ENCODE measurements around the gene MOB1B.
"Not testable (repeated sequence)": the region's sequence is repeated elsewhere in the genome, so short reads cannot be mapped to it uniquely, and the experiment has no call there.

MOB1B gene

DNA sequence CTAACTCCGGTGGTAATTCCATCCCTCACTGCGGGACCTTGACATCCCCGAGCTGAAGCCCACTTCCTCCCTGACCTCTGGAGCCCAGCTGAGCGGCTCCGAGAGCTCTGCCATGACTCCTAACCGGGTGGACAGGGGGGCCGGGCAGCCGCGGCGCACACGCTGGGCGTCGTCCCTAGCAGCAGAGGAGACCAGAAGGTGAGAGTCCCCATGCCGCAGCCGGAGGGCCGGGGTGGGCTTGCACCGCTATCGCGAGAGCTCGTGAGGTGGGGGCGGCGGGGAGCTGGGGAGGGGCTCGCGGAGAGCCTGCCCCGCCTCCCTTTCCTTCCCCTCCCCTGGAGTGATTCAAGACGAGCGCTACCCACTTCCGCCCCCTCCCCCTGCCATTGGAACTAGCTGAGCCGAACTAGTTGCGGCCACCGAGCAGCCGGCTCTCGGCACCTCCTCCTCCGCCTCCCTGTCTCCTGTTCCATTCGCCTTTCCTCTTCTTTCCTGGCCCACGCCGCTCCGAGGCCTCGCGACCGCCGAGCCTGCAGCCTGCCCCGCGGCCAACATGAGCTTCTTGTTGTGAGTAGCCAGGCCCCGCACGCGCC lies at the start of gene MOB1B:
MOB1B (plus strand) TSS at position 386 of the 593 bp plus-strand sequence; CDS start at position 554, 168 bp downstream.
- peak; percentile 95 for DNase-seq (ENCODE audit: low spot score)

DNA sequence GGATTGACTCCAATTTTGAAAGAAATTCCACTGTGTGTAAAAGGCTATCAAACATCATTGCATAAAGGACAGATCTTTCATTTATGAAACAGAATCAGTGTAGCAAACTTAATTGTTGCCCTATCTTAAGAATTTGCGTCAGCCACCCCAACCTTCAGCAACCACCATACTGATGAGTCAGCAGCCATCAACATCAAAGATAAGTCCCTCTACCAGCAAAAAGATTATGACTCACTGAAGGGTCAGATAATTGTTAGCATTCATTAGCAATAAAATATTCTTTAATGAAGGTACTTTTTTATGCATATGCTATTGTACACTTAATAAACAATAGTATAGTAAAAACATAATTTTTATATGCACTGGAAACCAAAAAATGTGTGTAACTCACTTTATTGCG lies 46.7 kb upstream of the MOB1B start:
- DNase-seq (ENCODE audit: low spot score): no peak

DNA sequence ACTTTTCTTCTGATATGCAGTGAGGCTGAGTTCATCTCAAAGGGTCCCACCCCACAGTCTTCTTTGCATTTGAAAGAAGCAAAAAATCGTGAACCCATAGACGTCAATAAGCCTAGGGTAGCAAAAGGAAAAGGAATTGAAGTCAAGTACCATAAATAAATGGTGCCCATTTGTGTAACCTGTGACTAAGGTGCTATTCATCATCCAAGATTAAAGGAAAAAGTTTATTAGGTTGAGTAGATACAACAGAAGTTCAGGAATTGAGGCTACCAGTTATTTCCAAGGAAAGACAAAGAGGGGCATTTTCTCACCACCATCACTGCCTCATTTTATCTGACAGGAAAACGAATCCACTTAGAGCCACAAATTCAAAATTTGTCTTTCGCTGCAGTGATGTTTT lies 43.7 kb upstream of the MOB1B start:
- DNase-seq (ENCODE audit: low spot score): no peak

DNA sequence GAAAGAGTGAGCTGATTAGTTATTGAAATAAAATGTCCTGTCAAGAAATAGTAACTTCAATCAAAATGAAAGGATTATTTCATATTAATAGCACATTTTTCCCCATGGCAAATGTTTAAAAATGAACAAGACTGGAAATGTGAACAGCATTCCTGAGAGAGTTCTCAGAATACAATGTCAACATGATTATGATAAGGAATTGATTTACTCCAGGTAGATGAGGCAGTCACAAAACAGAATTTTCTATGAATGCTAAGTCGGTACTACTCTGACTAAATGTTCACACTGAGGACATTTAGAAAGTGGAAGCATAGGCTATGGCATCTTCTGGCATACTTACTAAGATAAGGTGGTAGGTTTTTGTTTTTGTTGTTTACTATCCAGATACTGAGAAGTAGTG lies 43.1 kb upstream of the MOB1B start:
- no peak for DNase-seq (ENCODE audit: low spot score)

DNA sequence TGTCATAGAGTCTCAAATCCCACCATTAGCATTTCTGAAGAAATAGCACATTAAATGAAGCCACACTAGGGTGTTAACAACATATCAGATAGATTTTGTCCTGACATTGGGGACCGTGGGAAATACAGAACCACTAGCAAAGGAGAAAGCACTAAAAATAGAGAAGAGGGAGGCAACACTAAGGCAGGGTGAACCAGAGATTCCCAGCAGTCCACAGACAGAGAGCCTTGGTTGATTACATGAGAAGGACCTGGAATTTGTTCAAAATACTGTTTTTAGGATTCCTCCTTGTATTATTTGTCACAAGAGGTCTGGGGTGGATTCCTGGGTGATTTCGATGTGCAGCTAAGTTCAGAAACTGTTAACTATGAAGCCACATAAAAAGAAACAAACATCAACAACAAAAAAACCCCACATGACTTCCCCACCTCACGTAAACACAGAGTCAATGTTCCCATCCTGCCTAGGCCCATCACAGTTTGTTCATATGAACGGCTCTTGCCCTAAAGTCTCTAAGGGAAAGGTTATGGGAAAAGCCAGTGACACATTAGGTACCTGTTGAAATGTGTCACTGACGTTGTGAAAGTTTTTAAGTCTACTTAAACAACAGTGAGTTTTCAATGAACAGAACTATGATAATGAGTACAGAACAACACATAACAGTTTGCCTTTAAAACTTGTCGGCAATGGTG lies 38.9 kb upstream of the MOB1B start:
- no peak for DNase-seq (ENCODE audit: low spot score)

DNA sequence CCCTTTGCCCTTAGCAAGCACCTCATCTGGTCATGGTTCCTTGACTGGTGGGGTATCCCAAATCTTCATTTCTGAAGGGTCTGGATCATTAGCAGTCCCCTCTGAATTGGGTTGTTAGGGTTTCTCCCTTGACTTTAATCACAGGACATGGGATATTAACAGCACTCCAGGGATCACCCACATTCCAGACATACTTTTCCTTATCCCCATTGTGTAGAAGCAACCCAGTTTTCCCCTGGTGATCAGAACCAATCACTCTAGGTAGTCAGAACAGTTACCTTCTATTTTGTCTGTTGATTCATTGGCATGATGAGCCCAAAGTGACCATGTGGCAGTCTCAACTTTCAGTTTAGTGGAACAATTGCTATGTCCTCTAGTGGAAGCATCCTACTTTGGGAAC lies 33.4 kb upstream of the MOB1B start:
- DNase-seq (ENCODE audit: low spot score): no peak

DNA sequence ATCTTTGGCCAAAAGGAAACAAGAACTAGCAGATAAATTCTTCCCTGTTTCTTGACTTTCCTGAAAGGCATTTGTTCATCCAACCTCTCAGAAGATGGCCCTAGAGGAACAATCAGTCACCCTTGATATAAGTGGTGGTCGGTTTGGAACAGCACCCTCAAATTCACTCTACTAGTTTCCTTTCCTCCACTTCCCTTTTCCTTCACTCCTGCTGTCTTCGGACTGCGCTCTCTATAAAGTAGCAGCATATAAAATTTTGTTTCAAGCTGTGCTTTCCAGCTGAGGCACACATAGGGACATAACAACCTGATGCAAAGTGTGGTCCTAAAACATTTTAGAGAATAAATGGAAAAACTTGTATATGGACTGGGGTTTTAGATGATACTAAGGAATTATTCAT lies 29.0 kb upstream of the MOB1B start:
- DNase-seq (ENCODE audit: low spot score): no peak

DNA sequence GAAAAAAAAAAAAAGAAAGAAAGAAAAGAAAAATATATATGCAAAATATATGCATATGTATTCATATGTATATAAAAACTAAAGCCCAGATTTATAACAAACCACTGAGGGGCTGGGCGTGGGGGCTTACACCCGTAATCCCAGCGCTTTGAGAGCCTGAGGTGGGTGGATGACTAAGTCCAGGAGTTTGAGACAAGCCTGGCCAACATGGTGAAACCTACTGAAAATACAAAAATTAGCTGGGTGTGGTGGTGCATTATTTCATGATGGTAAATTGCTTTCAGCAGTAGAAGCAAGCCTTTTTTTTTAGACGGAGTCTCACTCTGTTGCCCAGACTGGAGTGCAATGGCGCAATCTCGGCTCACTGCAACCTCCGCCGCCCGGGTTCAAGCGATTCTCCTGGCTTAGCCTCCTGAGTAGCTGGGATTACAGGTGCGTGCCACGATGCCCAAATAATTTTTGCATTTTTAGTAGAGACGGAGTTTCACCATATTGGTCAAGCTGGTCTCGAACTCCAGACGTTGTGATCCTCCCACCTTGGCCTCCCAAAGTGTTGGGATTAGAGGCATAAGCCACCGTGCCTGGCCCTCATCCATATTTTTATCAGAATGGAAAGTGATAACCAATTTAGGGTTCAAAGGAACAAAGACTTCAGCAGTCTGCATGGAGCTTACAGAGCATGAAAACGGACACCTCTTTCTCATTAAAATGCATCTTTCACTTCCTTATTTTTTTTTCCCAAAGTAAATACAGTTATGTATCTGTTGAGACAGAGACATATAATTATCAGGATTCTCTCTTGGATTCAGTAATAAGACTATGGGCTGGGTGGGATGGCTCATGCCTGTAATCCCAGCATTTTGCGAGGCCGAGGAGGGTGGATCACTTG lies 27.7 kb upstream of the MOB1B start:
- DNase-seq (ENCODE audit: low spot score): no peak

DNA sequence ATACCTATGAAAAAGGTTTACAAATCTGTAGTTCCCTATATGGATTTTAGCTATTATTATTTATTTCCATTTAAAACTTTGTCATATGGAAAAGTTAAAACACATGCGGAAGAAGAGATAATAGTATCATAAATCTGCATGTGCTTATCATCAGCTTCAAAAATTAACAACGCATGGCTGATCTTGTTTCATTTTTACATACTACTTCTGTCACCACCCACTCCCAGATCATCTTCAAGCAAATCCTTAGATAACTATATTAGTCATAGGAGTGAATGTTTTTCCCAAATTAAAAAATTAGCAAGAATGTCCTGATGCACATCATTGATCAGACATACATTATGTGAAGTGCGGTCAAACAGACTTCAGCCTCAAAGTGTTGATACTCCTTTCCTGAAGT lies 24.6 kb upstream of the MOB1B start:
- no peak for DNase-seq (ENCODE audit: low spot score)

DNA sequence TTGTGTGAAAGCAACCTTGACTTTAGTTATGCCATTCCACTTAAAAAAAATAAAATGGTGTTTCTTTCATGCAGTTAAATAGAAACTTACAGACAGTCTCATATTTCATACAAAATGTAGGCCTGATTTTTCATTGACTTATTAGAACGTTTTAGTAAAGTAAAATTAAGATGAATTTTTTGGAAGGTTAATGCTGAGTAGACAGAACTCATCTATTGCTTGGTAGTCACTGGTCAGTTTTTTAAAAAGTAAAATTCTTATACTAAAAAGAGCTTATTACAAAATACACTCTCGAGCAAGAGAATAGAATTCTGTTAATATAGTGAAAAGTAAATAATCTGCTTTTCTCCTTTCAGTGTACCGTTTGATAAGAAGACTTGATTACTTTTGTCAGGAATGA lies 21.4 kb upstream of the MOB1B start:
- no peak for DNase-seq (ENCODE audit: low spot score)

DNA sequence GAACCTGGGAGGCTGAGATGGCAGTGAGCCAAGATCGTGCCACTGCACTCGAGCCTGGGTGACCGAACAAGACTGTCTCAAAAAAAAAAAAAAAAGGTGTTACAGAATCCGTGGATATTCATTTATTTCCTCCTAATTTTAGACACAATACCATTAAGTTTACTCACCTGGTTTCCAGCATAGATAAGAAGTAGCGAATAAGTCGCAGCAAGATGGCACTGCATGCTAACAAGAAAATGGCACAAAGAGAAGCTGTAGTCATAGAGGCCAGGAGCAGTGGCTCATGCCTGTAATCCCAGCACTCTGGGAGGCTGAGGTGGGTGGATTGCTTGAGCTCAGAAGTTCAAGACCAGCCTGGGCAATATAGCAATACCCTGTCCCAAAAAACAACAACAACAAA lies 17.0 kb upstream of the MOB1B start:
- no peak for DNase-seq (ENCODE audit: low spot score)

DNA sequence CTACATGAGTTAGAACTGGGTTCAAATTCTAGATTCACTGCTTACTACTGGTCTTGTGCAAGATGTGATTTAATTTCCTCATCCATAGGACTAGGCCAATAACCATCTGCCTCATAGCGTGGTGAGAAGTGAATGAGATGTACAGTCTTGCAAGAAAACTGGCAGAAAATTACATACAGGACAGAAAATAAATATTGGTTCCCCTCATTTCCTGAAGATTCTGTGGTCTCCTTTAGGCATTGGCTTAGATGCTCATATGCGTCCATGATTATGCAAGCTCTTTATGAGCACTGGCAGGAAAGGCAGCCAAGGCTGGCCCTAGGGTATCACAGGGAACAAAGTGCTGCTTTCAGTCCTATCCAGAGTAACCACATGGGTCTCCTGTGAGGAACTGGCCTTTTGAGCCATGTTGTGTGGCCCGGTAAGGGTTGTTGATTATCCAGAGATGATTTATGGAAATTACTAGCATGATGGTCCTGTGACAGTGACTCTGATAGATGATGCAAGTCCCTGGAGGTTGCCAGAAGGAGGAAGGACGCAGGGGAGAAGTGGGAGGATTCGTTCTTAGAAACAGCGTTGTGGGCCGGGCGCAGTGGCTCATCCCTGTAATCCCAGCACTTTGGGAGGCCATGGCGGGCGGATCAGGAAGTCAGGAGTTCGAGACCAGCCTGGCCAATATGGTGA lies 9.9 kb upstream of the MOB1B start:
- no peak for DNase-seq (ENCODE audit: low spot score)

DNA sequence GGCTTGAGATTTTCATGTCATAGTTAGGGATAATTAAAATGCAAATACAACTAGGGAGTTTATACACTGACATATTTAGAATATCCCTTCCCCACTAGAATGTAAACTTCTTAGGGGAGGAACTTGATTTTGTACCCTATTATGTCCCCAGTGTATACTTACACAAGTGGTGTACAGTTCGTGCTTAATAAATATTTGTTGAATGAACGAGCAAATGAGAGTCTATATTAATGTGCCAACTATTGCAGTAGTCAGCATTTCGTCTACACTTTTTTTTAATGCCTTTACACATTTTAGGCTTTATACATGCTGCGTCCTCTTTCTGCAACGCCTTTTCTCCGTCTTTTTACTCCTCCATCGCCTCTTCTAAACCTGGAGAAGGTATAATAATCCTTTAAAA lies 8.4 kb upstream of the MOB1B start:
- DNase-seq (ENCODE audit: low spot score): no peak

DNA sequence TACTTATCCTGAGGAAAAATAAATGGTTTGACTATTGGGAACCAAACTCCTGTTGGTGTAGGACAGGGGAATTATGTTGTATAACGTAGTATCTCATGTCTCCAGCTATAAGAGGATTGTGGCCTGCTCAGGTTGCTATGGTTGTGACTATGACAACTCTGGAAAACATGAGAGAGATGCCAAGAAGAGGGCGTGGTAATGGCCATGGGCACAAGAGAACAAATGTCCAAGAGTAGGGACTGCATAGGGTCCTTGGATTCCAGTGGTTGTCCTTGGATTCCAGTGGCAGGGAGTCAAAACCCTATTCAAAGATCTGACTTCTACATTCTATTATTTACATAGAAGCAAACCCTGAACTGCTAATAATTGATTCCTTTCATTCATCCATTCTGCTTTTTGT lies 6.8 kb upstream of the MOB1B start:
- DNase-seq (ENCODE audit: low spot score): no peak

DNA sequence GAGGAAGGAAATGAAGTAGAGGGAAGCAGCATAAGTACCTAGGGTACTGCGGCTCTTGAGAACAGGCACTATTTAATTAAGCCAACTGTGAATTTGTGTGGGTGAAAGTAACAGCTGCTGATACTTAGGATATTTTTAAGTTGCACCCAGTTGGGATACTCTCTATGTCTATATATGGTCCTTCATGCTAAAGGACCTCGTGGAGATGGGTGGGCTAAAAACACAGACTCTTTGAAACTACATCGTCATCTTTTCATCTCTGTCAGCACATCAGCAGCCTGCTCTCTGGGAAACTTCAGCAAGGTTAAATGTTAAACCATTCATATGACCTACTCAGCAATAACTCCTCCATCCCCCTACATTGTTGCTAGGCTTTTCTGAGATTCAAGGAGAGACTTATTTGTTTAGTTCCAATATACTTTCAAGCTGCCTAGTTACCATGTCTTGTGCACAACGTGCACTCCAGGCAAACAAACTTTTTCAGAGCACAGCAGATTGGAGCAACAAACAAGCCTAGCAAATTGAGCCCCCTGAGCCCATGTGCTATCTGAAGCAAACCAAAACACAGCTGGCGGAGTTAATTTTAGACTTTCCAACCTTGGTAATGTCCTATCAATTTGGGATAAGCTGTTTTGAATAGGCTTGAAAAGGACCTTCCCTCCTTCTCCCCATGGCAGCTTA lies 6.2 kb upstream of the MOB1B start:
- no peak for DNase-seq (ENCODE audit: low spot score)

DNA sequence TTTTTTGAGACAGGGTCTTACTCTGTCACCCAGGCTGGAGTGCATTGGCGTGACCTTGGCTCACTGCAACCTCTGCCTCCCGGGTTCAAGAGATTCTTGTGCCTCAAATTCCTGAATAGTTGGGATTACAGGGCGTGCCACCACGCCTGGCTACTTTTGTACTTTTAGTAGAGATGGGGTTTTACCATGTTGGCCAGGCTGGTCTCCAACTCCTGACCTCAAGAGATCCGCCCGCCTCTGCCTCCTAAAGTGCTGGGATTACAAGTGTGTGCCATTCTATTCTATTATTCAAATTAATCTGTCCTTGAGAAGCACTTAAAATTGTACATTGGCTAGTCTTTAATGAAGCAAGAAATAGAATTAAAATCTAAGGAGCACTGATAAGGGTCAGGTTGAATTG lies 3.6 kb upstream of the MOB1B start:
- DNase-seq (ENCODE audit: low spot score): not testable (repeated sequence)

DNA sequence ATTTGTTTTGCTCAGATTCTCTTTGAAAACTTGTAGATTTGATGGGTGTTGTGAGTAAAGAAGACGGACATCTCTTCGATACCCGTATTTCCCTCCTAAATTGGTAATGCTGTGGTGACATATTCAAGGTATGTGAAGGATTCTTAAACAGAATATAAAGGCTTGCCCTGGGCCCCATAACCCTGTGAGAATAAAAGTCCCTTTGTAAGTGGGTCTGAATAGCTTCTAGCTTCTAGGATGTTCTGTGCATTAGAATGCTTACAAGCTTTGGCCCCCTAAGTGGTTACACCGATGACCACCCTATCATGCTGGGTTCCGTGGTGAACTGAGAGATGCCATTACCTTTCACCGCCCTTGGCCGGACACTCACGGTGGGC lies 574 bp upstream of the MOB1B start:
- no peak for DNase-seq (ENCODE audit: low spot score)

DNA sequence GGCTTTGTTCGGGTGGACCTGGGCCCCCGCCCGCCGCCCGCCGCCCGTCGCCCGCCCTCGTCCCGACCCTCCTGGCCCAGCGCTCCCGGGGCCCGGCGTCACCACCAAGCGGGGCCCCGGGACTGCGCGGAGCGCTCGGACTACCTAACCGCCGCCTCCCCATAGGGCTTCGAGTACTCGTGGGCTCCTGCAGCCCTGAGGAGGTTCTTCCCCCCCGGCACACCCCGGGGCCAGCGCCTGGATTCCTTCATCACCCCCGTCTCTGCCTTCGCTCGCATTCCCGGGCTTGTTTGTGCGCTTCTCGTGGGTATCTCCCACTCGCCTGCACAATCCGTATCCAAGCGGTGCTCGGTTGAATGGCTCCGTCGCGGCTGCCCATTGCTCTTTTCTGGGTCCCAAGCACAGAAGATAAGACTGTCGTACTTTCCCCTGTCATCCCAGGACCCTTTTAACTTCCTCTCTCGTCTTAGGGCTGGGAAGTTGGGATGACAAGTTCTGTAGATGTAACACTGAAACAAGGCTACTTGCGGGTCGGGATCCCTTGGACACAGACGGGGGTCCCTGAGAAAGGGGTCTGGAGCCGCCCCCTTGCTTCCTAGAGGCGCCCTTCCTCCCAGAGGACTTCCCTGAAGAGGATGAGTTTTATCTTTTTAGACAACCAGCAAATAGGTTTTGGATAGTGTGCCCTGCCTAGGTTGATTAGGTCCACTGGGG lies 565 bp downstream of the MOB1B start:
- DNase-seq (ENCODE audit: low spot score): no peak

DNA sequence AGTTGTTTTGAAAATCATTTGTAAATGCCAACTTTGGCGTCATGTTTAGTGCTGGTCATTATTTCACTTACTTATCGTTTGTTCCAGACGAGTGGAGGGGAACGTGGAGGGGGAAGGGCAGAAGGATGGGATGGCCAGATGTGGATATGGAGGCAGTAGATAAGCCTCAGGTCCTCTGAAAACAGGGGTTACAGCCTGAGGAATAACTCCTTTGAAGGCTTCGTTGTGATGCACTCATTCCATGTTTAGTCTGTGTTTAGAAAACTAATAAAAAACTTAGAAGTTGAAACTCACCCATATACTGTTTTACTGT lies 1.1 kb downstream of the MOB1B start:
- no peak for DNase-seq (ENCODE audit: low spot score)

DNA sequence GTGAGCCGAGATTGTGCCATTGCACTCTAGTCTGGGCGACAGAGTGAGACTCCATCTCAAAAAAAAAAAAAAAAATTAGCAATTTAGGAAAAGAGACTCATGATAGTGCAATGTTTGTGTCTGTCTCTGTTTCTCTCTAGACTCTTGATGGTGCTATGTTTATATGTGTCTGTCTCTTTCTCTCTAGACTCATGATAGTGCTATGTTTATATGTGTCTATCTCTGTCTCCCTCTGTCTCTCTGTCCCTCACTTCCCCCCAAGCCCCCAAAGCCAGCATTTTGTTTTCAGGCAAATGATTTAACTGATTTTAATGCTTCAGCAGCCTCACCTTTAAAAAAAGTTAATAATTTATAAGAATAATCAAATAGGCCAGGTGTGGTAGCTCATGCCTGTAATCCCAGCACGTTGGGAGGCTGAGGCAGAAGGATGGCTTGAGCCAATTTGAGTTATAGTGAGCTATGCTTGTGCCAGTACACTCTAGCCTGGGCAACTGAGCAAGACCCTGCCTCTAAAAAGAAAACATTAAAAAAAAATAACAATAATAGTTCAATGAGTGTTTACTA lies 6.9 kb downstream of the MOB1B start:
- no peak for DNase-seq (ENCODE audit: low spot score)

DNA sequence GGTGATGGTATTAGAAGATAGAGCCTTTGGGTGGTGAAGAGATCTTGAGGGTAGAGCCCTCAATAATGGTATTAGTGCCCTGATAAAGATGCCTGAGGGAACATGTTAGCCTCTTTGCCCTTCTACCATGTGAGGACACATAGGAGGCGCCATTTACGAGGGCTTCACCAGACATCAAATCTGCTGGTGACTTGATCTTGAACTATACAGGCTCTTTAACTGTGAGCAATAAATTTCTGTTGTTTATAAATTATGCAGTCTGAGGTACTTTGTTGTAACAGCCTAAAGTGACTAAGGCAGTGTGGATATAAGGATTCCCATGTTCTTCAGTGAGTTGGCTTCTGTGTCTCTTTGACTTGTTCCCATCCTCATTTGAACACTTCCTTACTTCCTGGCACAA lies 11.8 kb downstream of the MOB1B start:
- DNase-seq (ENCODE audit: low spot score): no peak

Measured in ecto neural progenitor cell (in vitro differentiated cells).